Mesenchymal stem cell (in vitro differentiated cells and primary cell): ENCODE data around the gene ZFAND2A.
"Not testable (repeated sequence)": the region's sequence is repeated elsewhere in the genome, so short reads cannot be mapped to it uniquely, and the experiment has no call there.

ENCODE experiments used
- DNase-seq: peaks from one replicate; pipeline ENCODE4 v3.0.0-alpha.2; 2013
- H2AFZ ChIP-seq: one replicate; pipeline ENCODE4 v1.6.1; 2013; ENCODE audit warnings: low read depth, mild to moderate bottlenecking, control low read depth, inconsistent platforms, low read length, moderate library complexity
- H2AK5ac ChIP-seq: 2 replicates; pipeline ENCODE4 v1.6.1; 2013; ENCODE audit warnings: low read length, moderate library complexity, mild to moderate bottlenecking, inconsistent platforms; ENCODE audit not compliant: severe bottlenecking
- H2BK120ac ChIP-seq: one replicate; pipeline ENCODE4 v1.6.1; 2013; ENCODE audit warnings: low read depth, mild to moderate bottlenecking, inconsistent platforms, low read length, moderate library complexity
- H2BK12ac ChIP-seq, 2 experiments: one replicate each; pipeline ENCODE4 v1.6.1; 2013; ENCODE audit warnings: inconsistent platforms in 2 of 2, low read length in 2 of 2, mild to moderate bottlenecking in 2 of 2, moderate library complexity in 2 of 2, control low read depth in 1 of 2
- H2BK15ac ChIP-seq: one replicate; pipeline ENCODE4 v1.6.1; 2013; ENCODE audit warnings: mild to moderate bottlenecking, low read depth, inconsistent platforms; ENCODE audit not compliant: poor library complexity, severe bottlenecking
- H2BK5ac ChIP-seq: 2 replicates; pipeline ENCODE4 v1.6.1; 2013; ENCODE audit warnings: low read depth, mild to moderate bottlenecking, low read length, control low read depth, inconsistent platforms; ENCODE audit not compliant: poor library complexity, severe bottlenecking
- H3K14ac ChIP-seq, 2 experiments: one replicate each; pipeline ENCODE4 v1.6.1; 2013; ENCODE audit warnings: inconsistent platforms in 2 of 2, low read length in 2 of 2, control low read depth in 1 of 2, mild to moderate bottlenecking in 1 of 2, moderate library complexity in 1 of 2
- H3K18ac ChIP-seq, 2 experiments: one replicate each; pipeline ENCODE4 v1.6.1; 2013; ENCODE audit warnings: inconsistent platforms in 2 of 2, low read length in 2 of 2, control low read depth in 1 of 2, low read depth in 1 of 2, mild to moderate bottlenecking in 1 of 2
- H3K23ac ChIP-seq, 2 experiments: one replicate each; pipeline ENCODE4 v1.6.1; 2013; ENCODE audit warnings: inconsistent platforms in 2 of 2, low read length in 2 of 2, mild to moderate bottlenecking in 2 of 2, moderate library complexity in 2 of 2, control low read depth in 1 of 2
- H3K27ac ChIP-seq: 2 replicates; pipeline ENCODE4 v1.5.1; 2013; ENCODE audit warnings: mild to moderate bottlenecking, moderate library complexity, low read length, control low read depth, inconsistent platforms; ENCODE audit not compliant: poor library complexity, severe bottlenecking
- H3K27me3 ChIP-seq, 2 experiments: 2 replicates each; pipeline versions ENCODE4 v1.6.1 to v1.7.0; 2013; ENCODE audit warnings: low read length in 2 of 2, mild to moderate bottlenecking in 2 of 2, moderate library complexity in 2 of 2, control low read depth in 1 of 2, inconsistent platforms in 1 of 2; ENCODE audit not compliant: control insufficient read depth in 1 of 2, insufficient read depth in 1 of 2
- H3K36me3 ChIP-seq, 2 experiments: 2 replicates each; pipeline versions ENCODE4 v1.6.1 to v1.7.0; 2013; ENCODE audit warnings: low read length in 2 of 2, control low read depth in 1 of 2, inconsistent platforms in 1 of 2, low read depth in 1 of 2, mild to moderate bottlenecking in 1 of 2; ENCODE audit not compliant: insufficient read depth in 2 of 2, control insufficient read depth in 1 of 2
- H3K4ac ChIP-seq, 2 experiments: one replicate each; pipeline ENCODE4 v1.6.1; 2013; ENCODE audit warnings: inconsistent platforms in 2 of 2, low read length in 2 of 2, mild to moderate bottlenecking in 2 of 2, moderate library complexity in 2 of 2, control low read depth in 1 of 2, low read depth in 1 of 2
- H3K4me1 ChIP-seq: 2 replicates; pipeline ENCODE4 v1.6.1; 2013; ENCODE audit warnings: low read depth, low read length, control low read depth; ENCODE audit not compliant: control insufficient read depth, insufficient read depth
- H3K4me2 ChIP-seq: 2 replicates; pipeline ENCODE4 v1.6.1; 2013; ENCODE audit warnings: low read length, mild to moderate bottlenecking, inconsistent platforms; ENCODE audit not compliant: poor library complexity, severe bottlenecking
- H3K4me3 ChIP-seq, 2 experiments: 2 replicates each; pipeline versions ENCODE4 v1.5.1 to v1.7.0; 2013; ENCODE audit warnings: low read length in 2 of 2, mild to moderate bottlenecking in 2 of 2, control low read depth in 1 of 2, low read depth in 1 of 2; ENCODE audit not compliant: insufficient read depth in 1 of 2
- H3K79me1 ChIP-seq: replicated peaks from 2 replicates; pipeline ENCODE4 v1.6.1; 2013; ENCODE audit warnings: mild to moderate bottlenecking, control low read depth, low read length, inconsistent platforms; ENCODE audit not compliant: poor library complexity, severe bottlenecking
- H3K9ac ChIP-seq: 2 replicates; pipeline ENCODE4 v1.7.0; 2013; ENCODE audit warnings: mild to moderate bottlenecking, low read length, moderate library complexity
- H3K9me3 ChIP-seq: 2 replicates; pipeline ENCODE4 v1.7.0; 2013; ENCODE audit warnings: mild to moderate bottlenecking, low read length; ENCODE audit not compliant: control insufficient read depth
- H4K8ac ChIP-seq: one replicate; pipeline ENCODE4 v1.6.1; 2013; ENCODE audit warnings: inconsistent platforms, mild to moderate bottlenecking, low read length, moderate library complexity
- H4K91ac ChIP-seq: one replicate; pipeline ENCODE4 v1.6.1; 2013; ENCODE audit warnings: mild to moderate bottlenecking, low read length, inconsistent platforms
- WGBS: methylation state at CpG from one replicate; pipeline ENCODE4 v1.1.7; 2013; ENCODE audit warnings: mixed read lengths; 5-methylcytosine and 5-hydroxymethylcytosine counted together

The ZFAND2A gene

GRCh38 chr7:1174881-1175596 lies 15.0 kb upstream of the ZFAND2A start:
- Histone ChIP-seq H3K27me3 (peaks cover 0 to 14% of the 10 kb centered on the region in 2 experiments), H4K8ac (peak overlapping the region; percentile 98), H3K27ac (no peak overlapping the region), H2BK15ac (no peak overlapping the region), H3K4me1 (peaks cover 12% of the 10 kb centered on the region), H2BK5ac (no peak overlapping the region), H4K91ac (peak overlapping the region; percentile 70), H2BK120ac (no peak overlapping the region), H2AFZ (no peak overlapping the region), H3K4ac (no peak overlapping the region), H3K9me3 (no peaks in the 10 kb centered on the region), H3K14ac (no peak overlapping the region), H3K4me2 (no peak overlapping the region), H2BK12ac (no peak overlapping the region), H2AK5ac (no peak overlapping the region), H3K36me3 (no peaks in the 10 kb centered on the region), H3K23ac (no peak overlapping the region), H3K4me3 (no peak overlapping the region), H3K79me1 (no peaks in the 10 kb centered on the region), H3K9ac (no peak overlapping the region), H3K18ac (no peak overlapping the region)
- 98% methylated on average over 29 of the region's 29 CpGs for WGBS
- no peak for DNase-seq

DNA sequence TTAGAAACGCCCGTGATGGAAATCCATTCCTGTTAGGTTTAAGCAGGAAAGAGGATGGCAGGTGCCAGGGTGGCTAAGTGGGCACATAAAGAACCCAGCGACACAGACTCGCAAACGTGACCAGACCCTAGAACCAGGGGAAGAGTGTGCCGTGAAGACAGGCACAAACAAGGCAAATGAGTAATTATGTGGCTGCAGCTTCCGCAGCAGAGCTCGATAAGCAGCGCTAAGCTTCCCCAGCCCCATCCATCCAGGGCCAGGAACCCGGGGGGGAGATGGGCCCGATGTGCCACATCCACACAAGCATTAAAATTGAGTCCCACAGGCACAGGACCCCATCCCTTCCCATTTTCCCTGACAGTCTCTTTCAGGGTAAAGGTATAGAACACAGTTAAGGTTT lies 14.0 kb upstream of the ZFAND2A start:
- Histone ChIP-seq H3K36me3 (no peaks in the 10 kb centered on the region), H2BK5ac (no peak overlapping the region), H4K91ac (no peak overlapping the region), H2BK120ac (no peak overlapping the region), H3K9ac (no peak overlapping the region), H3K4me1 (peaks cover 12% of the 10 kb centered on the region), H3K4me3 (no peak overlapping the region), H3K23ac (no peak overlapping the region), H3K27me3 (peaks cover 0 to 4% of the 10 kb centered on the region in 2 experiments), H3K4ac (no peak overlapping the region), H3K14ac (no peak overlapping the region), H2BK15ac (peak overlapping the region; percentile 83), H3K9me3 (no peaks in the 10 kb centered on the region), H3K18ac (no peak overlapping the region), H3K27ac (no peak overlapping the region), H2BK12ac (no peak overlapping the region), H2AFZ (no peak overlapping the region), H4K8ac (peak overlapping the region; percentile 4), H2AK5ac (no peak overlapping the region), H3K4me2 (no peak overlapping the region), H3K79me1 (no peaks in the 10 kb centered on the region)
- WGBS = 92% methylated on average over 11 of the region's 11 CpGs
- DNase-seq = no peak

DNA sequence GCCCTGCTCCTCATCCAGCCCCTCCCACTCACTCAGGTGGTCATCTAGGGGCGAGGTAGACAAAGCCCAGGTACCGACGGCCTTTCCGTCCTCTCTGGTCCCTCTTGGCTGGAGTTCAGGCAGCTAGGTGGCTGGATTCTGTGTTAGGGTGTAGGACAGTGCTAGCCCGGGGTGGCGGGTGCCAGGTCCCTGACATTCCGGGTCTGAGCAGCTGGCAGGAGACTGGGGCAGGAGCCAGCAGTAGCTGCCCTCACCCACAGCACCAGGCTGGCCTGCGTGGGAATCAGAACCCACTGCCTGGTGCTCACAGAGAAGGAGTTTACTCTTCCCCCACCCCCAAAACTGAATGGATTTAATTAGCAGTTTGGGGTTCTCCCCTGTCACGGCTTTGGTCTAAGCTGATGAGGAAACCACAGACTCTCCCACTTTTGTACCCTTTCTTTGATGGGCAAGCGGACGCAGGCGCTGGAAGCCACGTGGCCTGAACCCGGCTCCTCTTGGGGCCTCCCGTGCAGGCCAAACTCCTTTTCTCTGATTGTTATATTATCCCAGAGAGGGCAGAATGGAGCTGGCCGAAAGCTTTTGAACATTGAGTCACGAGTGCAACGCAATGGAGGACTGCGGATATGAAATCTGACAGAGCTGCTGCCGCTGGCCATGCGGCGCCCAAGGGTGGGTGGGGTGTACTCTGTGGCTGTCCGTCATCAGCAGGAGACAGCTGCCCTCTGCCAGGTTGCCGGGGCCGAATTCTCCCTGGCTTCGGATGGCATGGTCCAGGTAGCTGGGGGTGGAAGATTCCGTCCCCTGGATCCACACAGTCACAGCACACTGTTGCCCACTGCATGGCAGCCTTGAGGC lies 12.9 kb upstream of the ZFAND2A start:
- peaks cover under 1 to 5% of the 10 kb centered on the region in 2 experiments for H3K27me3 ChIP-seq
- 92% methylated on average over 25 of the region's 27 CpGs for WGBS
- H3K79me1 ChIP-seq = no peaks in the 10 kb centered on the region
- peak overlapping the region in 1 of 2 experiments; percentile 51 for H3K23ac ChIP-seq
- no peak overlapping the region for H3K9ac ChIP-seq
- H3K4me1 ChIP-seq = peaks cover 12% of the 10 kb centered on the region
- H2BK12ac ChIP-seq = no peak overlapping the region
- no peak overlapping the region for H2AFZ ChIP-seq
- DNase-seq = no peak
- no peaks in the 10 kb centered on the region for H3K36me3 ChIP-seq
- no peak overlapping the region for H4K91ac ChIP-seq
- no peak overlapping the region for H3K14ac ChIP-seq
- peak overlapping the region; percentile 0 for H2BK15ac ChIP-seq
- no peak overlapping the region for H3K4me3 ChIP-seq
- H3K18ac ChIP-seq = no peak overlapping the region
- no peak overlapping the region for H2BK120ac ChIP-seq
- H2AK5ac ChIP-seq = no peak overlapping the region
- H3K9me3 ChIP-seq = no peaks in the 10 kb centered on the region
- H3K4me2 ChIP-seq = no peak overlapping the region
- H4K8ac ChIP-seq = no peak overlapping the region
- no peak overlapping the region for H2BK5ac ChIP-seq
- no peak overlapping the region for H3K27ac ChIP-seq
- no peak overlapping the region for H3K4ac ChIP-seq

DNA sequence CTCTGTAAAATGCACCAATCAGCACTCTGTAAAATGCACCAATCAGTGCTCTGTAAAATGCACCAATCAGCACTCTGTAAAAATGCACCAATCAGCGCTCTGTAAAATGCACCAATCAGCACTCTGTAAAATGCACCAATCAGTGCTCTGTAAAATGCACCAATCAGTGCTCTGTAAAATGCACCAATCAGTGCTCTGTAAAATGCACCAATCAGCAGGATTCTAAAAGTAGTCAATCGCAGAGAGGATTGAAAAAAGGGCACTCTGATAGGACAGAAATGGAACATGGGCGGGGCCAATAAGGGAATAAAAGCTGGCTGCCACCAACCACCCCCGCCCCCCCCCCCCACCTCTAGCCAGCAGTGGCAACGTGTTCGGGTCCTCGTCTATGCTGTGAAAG lies 11.5 kb upstream of the ZFAND2A start:
- H4K8ac ChIP-seq, H4K91ac ChIP-seq, H3K9me3 ChIP-seq, H3K27ac ChIP-seq, H3K4me1 ChIP-seq, H3K14ac ChIP-seq, H2BK15ac ChIP-seq, H3K9ac ChIP-seq, H3K4me2 ChIP-seq, H3K36me3 ChIP-seq, H2BK120ac ChIP-seq, H2AFZ ChIP-seq, DNase-seq, H2AK5ac ChIP-seq, H3K18ac ChIP-seq, H3K4me3 ChIP-seq, H3K4ac ChIP-seq, H3K27me3 ChIP-seq, H3K79me1 ChIP-seq, H3K23ac ChIP-seq, H2BK12ac ChIP-seq, H2BK5ac ChIP-seq: not testable (repeated sequence)
- 81% methylated on average over 7 of the region's 7 CpGs for WGBS
